BE2C (cell line): ENCODE measurements around the gene PRDM10.

Source experiments
- DNase-seq: peaks from one replicate; pipeline ENCODE4 v3.0.0-alpha.2; 2020
- H3K27me3 ChIP-seq: fragments of 250-450 bp; sonication (Bioruptor Pico); 2 replicates; pipeline ENCODE4 v1.5.1; 2020; ENCODE audit warnings: mild to moderate bottlenecking
- H3K36me3 ChIP-seq: fragments of 250-450 bp; sonication (Bioruptor Pico); 2 replicates; pipeline ENCODE4 v1.5.1; 2020; ENCODE audit warnings: mild to moderate bottlenecking
- H3K4me1 ChIP-seq: fragments of 250-450 bp; sonication (Bioruptor Pico); 2 replicates; pipeline ENCODE4 v1.5.1; 2020
- H3K4me3 ChIP-seq: 2 replicates; pipeline ENCODE4 v1.5.1; 2011; ENCODE audit warnings: low read depth, low read length
- H3K9me3 ChIP-seq: fragments of 250-450 bp; sonication (Bioruptor Pico); 2 replicates; pipeline ENCODE4 v1.5.1; 2020
- TF ChIP-seq, protein P1 (sequence below): IDR thresholded peaks from 2 replicates; pipeline ENCODE4 v1.5.1; 2012; ENCODE audit warnings: mild to moderate bottlenecking, low read depth, low read length

The PRDM10 gene

GRCh38 chr11:129853518-129854231 lies 149.0 kb downstream of the PRDM10 start:
- H3K4me3 ChIP-seq: no peak overlapping the region
- H3K36me3 ChIP-seq: no peaks in the 10 kb centered on the region
- no peak for DNase-seq
- no peaks in the 10 kb centered on the region; the same call in 1 of the 2 replicates for H3K27me3 ChIP-seq
- H3K9me3 ChIP-seq: no peaks in the 10 kb centered on the region
- H3K4me1 ChIP-seq: no peaks in the 10 kb centered on the region
- TF ChIP-seq, protein P1, sequence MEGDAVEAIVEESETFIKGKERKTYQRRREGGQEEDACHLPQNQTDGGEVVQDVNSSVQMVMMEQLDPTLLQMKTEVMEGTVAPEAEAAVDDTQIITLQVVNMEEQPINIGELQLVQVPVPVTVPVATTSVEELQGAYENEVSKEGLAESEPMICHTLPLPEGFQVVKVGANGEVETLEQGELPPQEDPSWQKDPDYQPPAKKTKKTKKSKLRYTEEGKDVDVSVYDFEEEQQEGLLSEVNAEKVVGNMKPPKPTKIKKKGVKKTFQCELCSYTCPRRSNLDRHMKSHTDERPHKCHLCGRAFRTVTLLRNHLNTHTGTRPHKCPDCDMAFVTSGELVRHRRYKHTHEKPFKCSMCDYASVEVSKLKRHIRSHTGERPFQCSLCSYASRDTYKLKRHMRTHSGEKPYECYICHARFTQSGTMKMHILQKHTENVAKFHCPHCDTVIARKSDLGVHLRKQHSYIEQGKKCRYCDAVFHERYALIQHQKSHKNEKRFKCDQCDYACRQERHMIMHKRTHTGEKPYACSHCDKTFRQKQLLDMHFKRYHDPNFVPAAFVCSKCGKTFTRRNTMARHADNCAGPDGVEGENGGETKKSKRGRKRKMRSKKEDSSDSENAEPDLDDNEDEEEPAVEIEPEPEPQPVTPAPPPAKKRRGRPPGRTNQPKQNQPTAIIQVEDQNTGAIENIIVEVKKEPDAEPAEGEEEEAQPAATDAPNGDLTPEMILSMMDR: no peak

GRCh38 chr11:129852125-129852740 lies 150.4 kb downstream of the PRDM10 start:
- no peaks in the 10 kb centered on the region for H3K9me3 ChIP-seq
- no peak overlapping the region for H3K4me3 ChIP-seq
- H3K27me3 ChIP-seq: no peaks in the 10 kb centered on the region; the same call in 1 of the 2 replicates
- no peaks in the 10 kb centered on the region for H3K36me3 ChIP-seq
- TF ChIP-seq, protein P1: no peak
- H3K4me1 ChIP-seq: no peaks in the 10 kb centered on the region
- no peak for DNase-seq
